Esophagus muscularis mucosa (tissue), 4 donors: ENCODE measurements around the gene CCDC63.

Experiments used
- CTCF ChIP-seq, 3 experiments: fragments of 200-600 bp in 2 of 3; fragments of 450-650 bp in 1 of 3; sonication (generic) in 2 of 3; IDR thresholded peaks; one replicate each; pipeline ENCODE4 v1.5.1; 2017 to 2019; ENCODE audit warnings: antibody characterized with exemption in 3 of 3, mild to moderate bottlenecking in 2 of 3, moderate library complexity in 1 of 3
- EP300 ChIP-seq: sonication (generic); formaldehyde crosslinking; IDR thresholded peaks from one replicate; pipeline ENCODE4 v1.6.1; 2017; ENCODE audit warnings: antibody characterized with exemption
- POLR2A ChIP-seq: fragments of 450-650 bp; IDR thresholded peaks from one replicate; pipeline ENCODE4 v1.6.1; 2017; ENCODE audit warnings: antibody characterized with exemption, moderate library complexity, mild to moderate bottlenecking, low read depth
- POLR2AphosphoS5 ChIP-seq, 2 donors: sonication (generic); formaldehyde crosslinking; IDR thresholded peaks; one replicate each; pipeline ENCODE4 v1.6.1; 2017; ENCODE audit warnings: antibody characterized with exemption in 2 of 2

GRCh38 chr12:110874351-110874750 lies 27.6 kb downstream of the CCDC63 start:
- TF ChIP-seq POLR2A (no peak), CTCF (IDR thresholded peaks at IDR 0.05) (no peak), POLR2AphosphoS5 (IDR thresholded peaks at IDR 0.05) (no peak), EP300 (no peak)
